ENCODE data around the gene PPCS. TPM values are rescaled to one million over a fixed set of nuclear protein-coding genes. Genes with fewer than 3 reads are reported as not detected.

PPCS gene
- total RNA-seq, 1 donor from 2014 or later: 13.6 TPM

- H3K4me1 ChIP-seq: no peaks in the 10 kb centered on the region
- H3K27ac ChIP-seq: no peak overlapping the region
- no peaks in the 10 kb centered on the region for H3K9me3 ChIP-seq
- intact Hi-C loops (cut with DNase I): no loop called here
- no peaks in the 10 kb centered on the region for H3K36me3 ChIP-seq
- DNase-seq (ENCODE audit: low spot score in 2 of 2): no peak
- H3K4me3 ChIP-seq: no peak overlapping the region
- H3K27me3 ChIP-seq: no peaks in the 10 kb centered on the region
- TF ChIP-seq CTCF (IDR thresholded peaks at IDR 0.05): no peak
These were observed 36.2 kb upstream of the PPCS start for GRCh38 chr1:42420121-42420520.

GRCh38 chr1:42420911-42421585, 35.3 kb upstream of the PPCS start:
- Histone ChIP-seq H3K9me3 (no peaks in the 10 kb centered on the region), H3K4me3 (no peak overlapping the region), H3K4me1 (no peaks in the 10 kb centered on the region), H3K36me3 (no peaks in the 10 kb centered on the region), H3K27ac (no peak overlapping the region), H3K27me3 (no peaks in the 10 kb centered on the region)
- intact Hi-C loops (cut with DNase I): no loop called here
- TF ChIP-seq CTCF (IDR thresholded peaks at IDR 0.05): no peak
- no peak for DNase-seq (ENCODE audit: low spot score in 2 of 2)

- intact Hi-C loops (cut with DNase I): no loop called here
- no peak overlapping the region for H3K4me3 ChIP-seq
- DNase-seq (ENCODE audit: low spot score in 2 of 2): no peak
- H3K27ac ChIP-seq: no peak overlapping the region
- H3K9me3 ChIP-seq: no peaks in the 10 kb centered on the region
- TF ChIP-seq CTCF (IDR thresholded peaks at IDR 0.05): no peak
- no peaks in the 10 kb centered on the region for H3K36me3 ChIP-seq
- H3K4me1 ChIP-seq: no peaks in the 10 kb centered on the region
- H3K27me3 ChIP-seq: no peaks in the 10 kb centered on the region
These were observed 33.6 kb upstream of the PPCS start for GRCh38 chr1:42422737-42423136.

GRCh38 chr1:42423681-42424080, 32.7 kb upstream of the PPCS start:
- no peaks in the 10 kb centered on the region for H3K27me3 ChIP-seq
- intact Hi-C loops (cut with DNase I): no loop called here
- H3K4me1 ChIP-seq: no peaks in the 10 kb centered on the region
- H3K4me3 ChIP-seq: no peak overlapping the region
- H3K9me3 ChIP-seq: no peaks in the 10 kb centered on the region
- DNase-seq (ENCODE audit: low spot score in 2 of 2): no peak
- TF ChIP-seq CTCF (IDR thresholded peaks at IDR 0.05): no peak
- H3K27ac ChIP-seq: no peak overlapping the region
- no peaks in the 10 kb centered on the region for H3K36me3 ChIP-seq

- Histone ChIP-seq H3K4me1 (no peaks in the 10 kb centered on the region), H3K36me3 (no peaks in the 10 kb centered on the region), H3K9me3 (no peaks in the 10 kb centered on the region), H3K4me3 (no peak overlapping the region), H3K27ac (no peak overlapping the region), H3K27me3 (no peaks in the 10 kb centered on the region)
- TF ChIP-seq CTCF (IDR thresholded peaks at IDR 0.05): no peak
- no peak for DNase-seq (ENCODE audit: low spot score in 2 of 2)
- intact Hi-C loops (cut with DNase I): no loop called here
These were observed 32.1 kb upstream of the PPCS start for GRCh38 chr1:42424201-42424600.

- H3K9me3 ChIP-seq: no peaks in the 10 kb centered on the region
- no peak for DNase-seq (ENCODE audit: low spot score in 2 of 2)
- intact Hi-C loops (cut with DNase I): no loop called here
- no peak for TF ChIP-seq CTCF (IDR thresholded peaks at IDR 0.05)
- H3K36me3 ChIP-seq: no peaks in the 10 kb centered on the region
- no peaks in the 10 kb centered on the region for H3K27me3 ChIP-seq
- H3K4me3 ChIP-seq: no peak overlapping the region
- no peaks in the 10 kb centered on the region for H3K4me1 ChIP-seq
- no peak overlapping the region for H3K27ac ChIP-seq
These were observed 29.1 kb upstream of the PPCS start for GRCh38 chr1:42427240-42427639.

Measured in ascending aorta (tissue), 2 donors.